Aorta (tissue), 5 donors: Measurements from ENCODE around the gene ASXL1. TPM values are rescaled to one million over a fixed set of nuclear protein-coding genes. Genes with fewer than 3 reads are reported as not detected.

Source experiments
- ATAC-seq: fragments of 200-7000 bp; cut with Tn5 transposase; one replicate; pipeline ENCODE4 v1.9.1; 2022; ENCODE audit warnings: moderate library complexity; ENCODE audit not compliant: low FRiP score
- DNase-seq, 2 donors: peaks; one replicate each; pipeline ENCODE4 v3.0.0-alpha.2; 2020
- H3K27ac ChIP-seq, 2 donors: one replicate each; pipeline ENCODE4 v1.5.1; 2013; ENCODE audit warnings: low read length in 2 of 2, mild to moderate bottlenecking in 2 of 2, moderate library complexity in 2 of 2, control low read depth in 1 of 2, inconsistent platforms in 1 of 2, low read depth in 1 of 2
- H3K27me3 ChIP-seq, 2 donors: one replicate each; pipeline ENCODE4 v1.6.1; 2013; ENCODE audit warnings: control low read depth in 1 of 2, low read length in 1 of 2, mild to moderate bottlenecking in 1 of 2, moderate library complexity in 1 of 2; ENCODE audit not compliant: insufficient read depth in 2 of 2, control insufficient read depth in 1 of 2
- H3K36me3 ChIP-seq, 2 donors: one replicate each; pipeline ENCODE4 v1.6.1; 2013; ENCODE audit warnings: control low read depth in 1 of 2, low read length in 1 of 2, mild to moderate bottlenecking in 1 of 2; ENCODE audit not compliant: insufficient read depth in 2 of 2, control insufficient read depth in 1 of 2
- H3K4me1 ChIP-seq, 2 donors: one replicate each; pipeline ENCODE4 v1.6.1; 2013; ENCODE audit warnings: low read length in 2 of 2, control low read depth in 1 of 2, mild to moderate bottlenecking in 1 of 2, moderate library complexity in 1 of 2; ENCODE audit not compliant: insufficient read depth in 2 of 2, control insufficient read depth in 1 of 2
- H3K4me3 ChIP-seq, 2 donors: one replicate each; pipeline ENCODE4 v1.5.1; 2013; ENCODE audit warnings: low read length in 2 of 2, control low read depth in 1 of 2, mild to moderate bottlenecking in 1 of 2
- H3K9me3 ChIP-seq: one replicate; pipeline ENCODE4 v1.6.1; 2013; ENCODE audit warnings: mild to moderate bottlenecking, low read length; ENCODE audit not compliant: control insufficient read depth
- WGBS, 2 donors: extraction: QIAGEN DNeasy Blood & Tissue Kit; methylation state at CpG; one replicate each; pipeline ENCODE4 v1.1.7; 2013; 5-methylcytosine and 5-hydroxymethylcytosine counted together
- intact Hi-C, 2 donors: fragments of 100-400 bp; cut with DNase I; formaldehyde crosslinking; loops; one replicate each; pipeline versions ENCODE4 v1.14.2 to v1.15.0; 2022
- polyA plus RNA-seq, 2 donors: library from polyadenylated mRNA; stranded (reverse); fragments of 200-250 nt; gene quantifications; one replicate each; pipeline ENCODE4 v1.2.3, GENCODE V29; 2013
- total RNA-seq, 2 donors: library from RNA; stranded (reverse); fragmentation: NEBNext Ultra II Directional; extraction: Animal tissue kit (Norgen Biotek cat#: 25700); gene quantifications; one replicate each; pipeline ENCODE4 v1.2.1, GENCODE V29; 2021
- donor health status: healthy with polysubstance abuse.
- donor health status: Bipolar disorder and iron deficiency.
- donor health status: DM: no; HTN: no; CAD: no.
- donor health status: DM: no; HTN: no; CAD: no.
- donor health status: DM: yes; HTN: yes; CAD: no.

The ASXL1 gene
- total and polyA plus RNA-seq, 4 donors: 18.0 to 102 (median 72.1) TPM

DNA sequence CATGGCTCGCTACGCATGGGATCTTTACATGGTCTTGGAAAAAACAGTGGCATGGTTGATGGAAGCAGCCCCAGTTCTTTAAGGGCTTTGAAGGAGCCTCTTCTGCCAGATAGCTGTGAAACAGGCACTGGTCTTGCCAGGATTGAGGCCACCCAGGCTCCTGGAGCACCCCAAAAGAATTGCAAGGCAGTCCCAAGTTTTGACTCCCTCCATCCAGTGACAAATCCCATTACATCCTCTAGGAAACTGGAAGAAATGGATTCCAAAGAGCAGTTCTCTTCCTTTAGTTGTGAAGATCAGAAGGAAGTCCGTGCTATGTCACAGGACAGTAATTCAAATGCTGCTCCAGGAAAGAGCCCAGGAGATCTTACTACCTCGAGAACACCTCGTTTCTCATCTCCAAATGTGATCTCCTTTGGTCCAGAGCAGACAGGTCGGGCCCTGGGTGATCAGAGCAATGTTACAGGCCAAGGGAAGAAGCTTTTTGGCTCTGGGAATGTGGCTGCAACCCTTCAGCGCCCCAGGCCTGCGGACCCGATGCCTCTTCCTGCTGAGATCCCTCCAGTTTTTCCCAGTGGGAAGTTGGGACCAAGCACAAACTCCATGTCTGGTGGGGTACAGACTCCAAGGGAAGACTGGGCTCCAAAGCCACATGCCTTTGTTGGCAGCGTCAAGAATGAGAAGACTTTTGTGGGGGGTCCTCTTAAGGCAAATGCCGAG lies 78.2 kb downstream of the ASXL1 start:
- ATAC-seq: no peak
- intact Hi-C loops: no loop called here
- H3K4me1 ChIP-seq: no peaks in the 10 kb centered on the region
- H3K9me3 ChIP-seq: no peaks in the 10 kb centered on the region
- no peak overlapping the region for H3K4me3 ChIP-seq
- H3K36me3 ChIP-seq: peaks cover 13 to 25% of the 10 kb centered on the region in 2 donors
- no peak for DNase-seq
- 95 to 96% methylated on average over 11 of the region's 11 CpGs for WGBS, 2 donors
- H3K27ac ChIP-seq: no peak overlapping the region
- H3K27me3 ChIP-seq: no peaks in the 10 kb centered on the region

GRCh38 chr20:32436968-32437367 lies 78.8 kb downstream of the ASXL1 start:
- no peaks in the 10 kb centered on the region for H3K9me3 ChIP-seq
- intact Hi-C loops: no loop called here
- WGBS, 2 donors: 92 to 93% methylated on average over 7 of the region's 7 CpGs
- no peaks in the 10 kb centered on the region for H3K4me1 ChIP-seq
- no peak overlapping the region for H3K4me3 ChIP-seq
- DNase-seq: no peak
- H3K36me3 ChIP-seq: peaks cover 13 to 25% of the 10 kb centered on the region in 2 donors
- H3K27me3 ChIP-seq: no peaks in the 10 kb centered on the region
- H3K27ac ChIP-seq: no peak overlapping the region
- ATAC-seq: no peak

DNA sequence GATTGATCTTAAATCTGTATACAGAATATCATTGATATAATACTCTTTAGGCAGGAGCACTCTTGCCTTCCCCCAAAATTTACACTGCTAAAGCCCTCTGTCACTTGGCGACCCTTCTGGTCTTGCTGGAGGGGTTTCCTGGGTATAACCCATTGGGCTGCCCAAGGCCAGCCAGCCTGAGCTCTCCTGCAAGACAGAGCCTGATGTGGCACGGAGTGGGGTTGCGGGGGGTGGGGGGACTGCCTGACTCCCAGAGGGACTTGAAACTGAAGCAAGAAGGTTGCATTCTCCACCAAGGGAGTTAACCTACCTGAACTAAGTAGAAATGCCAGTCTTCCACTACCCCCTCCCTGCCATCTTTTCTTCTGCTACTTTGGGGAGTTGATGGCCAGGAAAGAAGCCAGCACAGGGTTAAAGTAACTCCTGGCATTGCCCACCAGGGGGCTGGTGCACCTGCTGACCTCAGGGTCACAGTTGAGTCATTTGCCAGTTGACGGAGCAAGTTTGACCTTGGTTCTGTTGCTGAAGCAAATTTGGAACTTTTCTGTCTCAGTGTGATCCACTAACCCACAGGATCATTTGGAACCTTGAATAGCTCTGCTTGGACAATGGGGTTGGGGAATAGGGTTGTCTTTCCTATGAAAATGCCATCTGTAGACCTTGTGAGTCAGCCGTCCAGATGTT lies 79.4 kb downstream of the ASXL1 start:
- H3K27ac ChIP-seq: no peak overlapping the region
- DNase-seq: no peak
- no peak for ATAC-seq
- 78 to 81% methylated on average over 5 of the region's 5 CpGs for WGBS, 2 donors
- no peaks in the 10 kb centered on the region for H3K9me3 ChIP-seq
- H3K36me3 ChIP-seq: peaks cover 13 to 25% of the 10 kb centered on the region in 2 donors
- no peaks in the 10 kb centered on the region for H3K4me1 ChIP-seq
- H3K27me3 ChIP-seq: no peaks in the 10 kb centered on the region
- H3K4me3 ChIP-seq: no peak overlapping the region
- intact Hi-C loops: no loop called here

GRCh38 chr20:32438331-32438858 lies 80.3 kb downstream of the ASXL1 start:
- intact Hi-C loops: no loop called here
- Histone ChIP-seq H3K9me3 (no peaks in the 10 kb centered on the region), H3K27ac (no peak overlapping the region), H3K4me1 (no peaks in the 10 kb centered on the region), H3K36me3 (peaks cover 13 to 24% of the 10 kb centered on the region in 2 donors), H3K4me3 (no peak overlapping the region), H3K27me3 (no peaks in the 10 kb centered on the region)
- no peak for DNase-seq
- no peak for ATAC-seq
- WGBS, 2 donors: 79 to 80% methylated on average over 8 of the region's 8 CpGs

DNA sequence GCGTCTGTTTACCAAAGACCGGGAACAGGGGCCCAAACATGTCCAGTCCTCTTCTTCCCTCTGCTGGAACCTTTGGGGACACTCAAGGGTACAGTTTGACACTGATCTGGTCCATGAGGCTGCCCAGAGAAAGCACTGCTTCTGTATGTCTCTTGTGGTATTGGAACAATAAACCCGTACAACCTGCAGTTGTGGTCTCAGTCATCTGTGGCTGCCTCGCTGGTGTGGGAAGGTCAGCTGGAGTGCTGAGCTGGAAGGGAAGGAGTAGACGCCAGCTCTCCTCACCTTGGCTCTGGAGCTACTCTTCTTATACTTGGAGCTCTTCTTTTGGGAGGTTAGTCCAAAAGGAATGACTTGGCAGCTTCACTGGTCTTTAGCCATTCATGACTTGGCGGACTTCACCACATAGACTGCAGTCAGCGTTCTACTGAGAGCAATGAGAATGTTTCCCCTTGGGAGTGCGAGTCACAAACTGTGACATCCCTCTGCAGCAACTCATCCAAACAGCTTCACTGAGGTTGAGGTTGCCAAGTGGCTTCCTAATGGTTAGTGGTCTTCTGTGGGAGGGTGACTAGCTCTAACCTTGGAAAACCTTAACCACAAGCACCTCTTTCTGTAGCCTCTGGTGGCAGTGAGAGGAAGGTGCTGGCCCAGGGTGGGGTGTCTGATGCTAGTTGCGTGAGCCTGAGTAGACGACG lies 81.2 kb downstream of the ASXL1 start:
- ATAC-seq (no peak), DNase-seq (no peak)
- WGBS, 2 donors: 79 to 83% methylated on average over 11 of the region's 11 CpGs
- Histone ChIP-seq H3K27me3 (no peaks in the 10 kb centered on the region), H3K36me3 (peaks cover 13 to 22% of the 10 kb centered on the region in 2 donors), H3K9me3 (no peaks in the 10 kb centered on the region), H3K4me3 (no peak overlapping the region), H3K4me1 (no peaks in the 10 kb centered on the region), H3K27ac (no peak overlapping the region)
- intact Hi-C loops: no loop called here

- H3K27me3 ChIP-seq: no peaks in the 10 kb centered on the region
- no peaks in the 10 kb centered on the region for H3K4me1 ChIP-seq
- DNase-seq (no peak), ATAC-seq (no peak)
- no peaks in the 10 kb centered on the region for H3K9me3 ChIP-seq
- H3K36me3 ChIP-seq: peaks cover 13 to 20% of the 10 kb centered on the region in 2 donors
- H3K4me3 ChIP-seq: no peak overlapping the region
- 77 to 86% methylated on average over 6 of the region's 6 CpGs for WGBS, 2 donors
- intact Hi-C loops: loop anchor here in 1 of 2 donors (10.0 kb wide), 1 partner anchor 85 kb away; the partner anchor contains the start of gene ASXL1
- no peak overlapping the region for H3K27ac ChIP-seq
Measured at GRCh38 chr20:32440069-32440757, 82.1 kb downstream of the ASXL1 start.

DNA sequence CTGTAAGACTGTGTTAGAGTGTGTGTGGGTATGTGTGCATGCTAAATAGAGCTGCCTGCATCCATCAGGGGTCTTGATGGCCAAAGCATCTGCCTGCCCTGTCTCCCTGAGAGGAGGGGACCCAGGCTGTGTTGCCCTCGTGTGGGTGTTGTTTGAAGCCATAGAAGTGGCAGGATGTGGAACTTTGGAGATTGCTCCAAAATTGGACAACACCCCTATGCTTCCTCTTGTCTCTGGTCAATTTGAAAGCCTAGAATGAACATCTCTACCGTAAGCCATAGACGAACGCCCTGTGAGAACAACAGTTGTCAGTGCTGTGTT lies 82.6 kb downstream of the ASXL1 start:
- Histone ChIP-seq H3K9me3 (no peaks in the 10 kb centered on the region), H3K4me1 (no peaks in the 10 kb centered on the region), H3K36me3 (peaks cover 8 to 15% of the 10 kb centered on the region in 2 donors), H3K27ac (no peak overlapping the region), H3K4me3 (no peak overlapping the region), H3K27me3 (no peaks in the 10 kb centered on the region)
- ATAC-seq (no peak), DNase-seq (no peak)
- WGBS, 2 donors: 83 to 87% methylated on average over 4 of the region's 4 CpGs
- intact Hi-C loops: loop anchor here in 1 of 2 donors (10.0 kb wide), 1 partner anchor 86 kb away; the partner anchor contains the start of gene ASXL1

DNA sequence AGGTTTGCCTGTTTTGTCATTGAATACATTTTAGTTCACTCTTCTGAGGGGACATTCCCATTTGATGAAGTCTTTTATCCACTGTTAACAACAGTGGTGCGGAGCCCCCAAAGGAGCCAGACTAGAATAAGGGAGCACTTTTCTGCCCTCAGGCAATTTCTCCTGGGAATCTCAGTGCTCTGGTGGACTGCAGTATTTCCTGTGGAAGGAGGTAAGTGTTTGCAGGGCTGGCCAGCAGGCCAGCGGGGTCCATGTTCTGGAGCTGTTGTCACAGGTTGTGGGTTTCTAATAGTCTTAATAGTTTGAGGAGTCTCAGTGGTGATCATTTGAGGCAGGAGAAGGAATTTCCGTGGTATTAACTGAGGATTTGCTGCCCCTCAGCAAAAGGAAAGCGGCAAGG lies 83.5 kb downstream of the ASXL1 start:
- 92 to 93% methylated on average over 4 of the region's 4 CpGs for WGBS, 2 donors
- H3K27ac ChIP-seq: no peak overlapping the region
- DNase-seq (no peak), ATAC-seq (no peak)
- H3K4me1 ChIP-seq: no peaks in the 10 kb centered on the region
- peaks cover 6 to 9% of the 10 kb centered on the region in 2 donors for H3K36me3 ChIP-seq
- H3K9me3 ChIP-seq: no peaks in the 10 kb centered on the region
- intact Hi-C loops: loop anchor here in 1 of 2 donors (10.0 kb wide), 1 partner anchor 87 kb away; the partner anchor contains the start of gene ASXL1
- no peak overlapping the region for H3K4me3 ChIP-seq
- no peaks in the 10 kb centered on the region for H3K27me3 ChIP-seq
